Neural progenitor cell (in vitro differentiated cells): Measurements from ENCODE around the gene NKAIN2. TPM values are rescaled to one million over a fixed set of nuclear protein-coding genes. Genes with fewer than 3 reads are reported as not detected.
"Not testable (repeated sequence)": the region's sequence is repeated elsewhere in the genome, so short reads cannot be mapped to it uniquely, and the experiment has no call there.

Experiments
- DNase-seq: peaks from one replicate; pipeline ENCODE4 v3.0.0-alpha.2; 2016; ENCODE audit warnings: low spot score
- H2AFZ ChIP-seq: fragments of 200-600 bp; sonication (generic); replicated peaks from 2 replicates; pipeline ENCODE4 v1.6.1; 2016; ENCODE audit warnings: antibody characterized with exemption
- H3F3A ChIP-seq: fragments of 200-600 bp; sonication (generic); 2 replicates; pipeline ENCODE4 v1.6.1; 2016; ENCODE audit warnings: antibody characterized with exemption, low read depth
- H3K27ac ChIP-seq: fragments of 200-600 bp; sonication (generic); 2 replicates; pipeline ENCODE4 v1.5.1; 2016; ENCODE audit warnings: mild to moderate bottlenecking
- H3K27me3 ChIP-seq: fragments of 200-600 bp; sonication (generic); 2 replicates; pipeline ENCODE4 v1.6.1; 2016; ENCODE audit warnings: mild to moderate bottlenecking, moderate library complexity
- H3K36me3 ChIP-seq: fragments of 200-600 bp; sonication (generic); 2 replicates; pipeline ENCODE4 v1.5.1; 2016
- H3K4me1 ChIP-seq: fragments of 200-600 bp; sonication (generic); 2 replicates; pipeline ENCODE4 v1.6.1; 2016; ENCODE audit warnings: mixed run types
- H3K4me2 ChIP-seq: fragments of 200-600 bp; sonication (generic); 2 replicates; pipeline ENCODE4 v1.6.1; 2016
- H3K4me3 ChIP-seq: fragments of 200-600 bp; sonication (generic); 2 replicates; pipeline ENCODE4 v1.5.1; 2016
- H3K79me2 ChIP-seq: fragments of 200-600 bp; sonication (generic); 2 replicates; pipeline ENCODE4 v1.6.1; 2016; ENCODE audit warnings: low read depth
- H3K9ac ChIP-seq: fragments of 200-600 bp; sonication (generic); 2 replicates; pipeline ENCODE4 v1.6.1; 2016
- H3K9me3 ChIP-seq: fragments of 200-600 bp; sonication (generic); 2 replicates; pipeline ENCODE4 v1.5.1; 2016; ENCODE audit warnings: low read depth
- H4K20me1 ChIP-seq: fragments of 200-600 bp; sonication (generic); 2 replicates; pipeline ENCODE4 v1.6.1; 2016; ENCODE audit warnings: low read depth
- H3K27ac Mint-ChIP-seq: 3 replicates; pipeline ENCODE4 v1.8.0; 2021; ENCODE audit warnings: mixed read lengths
- H3K27me3 Mint-ChIP-seq: 2 replicates; pipeline ENCODE4 v1.8.0; 2022; ENCODE audit warnings: low read depth, mild to moderate bottlenecking, inconsistent platforms, moderate library complexity, mixed read lengths; ENCODE audit not compliant: insufficient read depth
- H3K36me3 Mint-ChIP-seq: 3 replicates; pipeline ENCODE4 v1.8.0; 2021; ENCODE audit warnings: mixed read lengths
- H3K4me1 Mint-ChIP-seq: 3 replicates; pipeline ENCODE4 v1.8.0; 2021; ENCODE audit warnings: mixed read lengths
- H3K4me3 Mint-ChIP-seq: 3 replicates; pipeline ENCODE4 v1.8.0; 2021; ENCODE audit warnings: mild to moderate bottlenecking, moderate library complexity, mixed read lengths
- H3K9me3 Mint-ChIP-seq: 3 replicates; pipeline ENCODE4 v1.8.0; 2020; ENCODE audit warnings: mixed read lengths
- EZH2 ChIP-seq: fragments of 200-600 bp; sonication (generic); IDR thresholded peaks from 2 replicates; pipeline ENCODE4 v1.6.1; 2017; ENCODE audit warnings: antibody characterized with exemption, mild to moderate bottlenecking, moderate library complexity
- EZH2phosphoT487 ChIP-seq: fragments of 200-600 bp; sonication (generic); IDR thresholded peaks from 2 replicates; pipeline ENCODE4 v1.6.1; 2017; ENCODE audit warnings: antibody characterized with exemption
- total RNA-seq: library from RNA; depleted of rRNA; stranded (reverse); fragments of >200 nt; gene quantifications from 2 replicates; pipeline ENCODE4 v1.2.3, GENCODE V29; 2015; ENCODE audit warnings: low replicate concordance
- TF ChIP-seq, protein P1 (sequence below): fragments of 200-600 bp; sonication (generic); IDR thresholded peaks from 2 replicates; pipeline ENCODE4 v1.5.1; 2017; ENCODE audit warnings: antibody characterized with exemption, mild to moderate bottlenecking

NKAIN2 gene
- total RNA-seq, 1 donor from 2014 or later = 0.45 TPM

DNA sequence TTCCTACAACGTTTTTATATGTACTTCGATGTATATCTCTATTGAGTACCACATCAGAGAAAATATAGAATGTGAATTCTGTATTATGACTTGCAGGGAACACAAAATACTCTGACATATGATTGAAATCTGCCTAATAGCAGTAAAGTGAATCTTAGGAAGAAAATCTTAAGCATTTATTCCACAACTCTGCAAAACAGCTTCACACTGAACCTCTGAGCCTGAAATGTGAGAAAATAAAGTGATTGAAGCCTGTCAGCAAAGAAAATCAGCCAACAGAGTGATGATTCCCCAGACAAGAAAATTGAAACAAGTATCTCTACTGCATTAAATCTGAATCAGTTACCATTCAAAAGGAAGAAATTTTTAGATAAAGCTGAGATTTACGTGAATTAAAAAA, 659.1 kb downstream of the NKAIN2 start:
- no peak for DNase-seq
- H3K9me3 Mint-ChIP-seq = peaks cover 12% of the 10 kb centered on the region
- H3K27me3 ChIP-seq = no peaks in the 10 kb centered on the region
- no peaks in the 10 kb centered on the region for H3K36me3 Mint-ChIP-seq
- no peak overlapping the region for H3K27ac Mint-ChIP-seq
- H3K27me3 Mint-ChIP-seq = no peaks in the 10 kb centered on the region
- H3F3A ChIP-seq = no peaks in the 10 kb centered on the region
- no peaks in the 10 kb centered on the region for H3K9me3 ChIP-seq
- no peak overlapping the region for H3K9ac ChIP-seq
- H3K79me2 ChIP-seq = no peaks in the 10 kb centered on the region
- no peaks in the 10 kb centered on the region for H3K4me1 Mint-ChIP-seq
- no peak for TF ChIP-seq EZH2phosphoT487
- TF ChIP-seq, protein P1, sequence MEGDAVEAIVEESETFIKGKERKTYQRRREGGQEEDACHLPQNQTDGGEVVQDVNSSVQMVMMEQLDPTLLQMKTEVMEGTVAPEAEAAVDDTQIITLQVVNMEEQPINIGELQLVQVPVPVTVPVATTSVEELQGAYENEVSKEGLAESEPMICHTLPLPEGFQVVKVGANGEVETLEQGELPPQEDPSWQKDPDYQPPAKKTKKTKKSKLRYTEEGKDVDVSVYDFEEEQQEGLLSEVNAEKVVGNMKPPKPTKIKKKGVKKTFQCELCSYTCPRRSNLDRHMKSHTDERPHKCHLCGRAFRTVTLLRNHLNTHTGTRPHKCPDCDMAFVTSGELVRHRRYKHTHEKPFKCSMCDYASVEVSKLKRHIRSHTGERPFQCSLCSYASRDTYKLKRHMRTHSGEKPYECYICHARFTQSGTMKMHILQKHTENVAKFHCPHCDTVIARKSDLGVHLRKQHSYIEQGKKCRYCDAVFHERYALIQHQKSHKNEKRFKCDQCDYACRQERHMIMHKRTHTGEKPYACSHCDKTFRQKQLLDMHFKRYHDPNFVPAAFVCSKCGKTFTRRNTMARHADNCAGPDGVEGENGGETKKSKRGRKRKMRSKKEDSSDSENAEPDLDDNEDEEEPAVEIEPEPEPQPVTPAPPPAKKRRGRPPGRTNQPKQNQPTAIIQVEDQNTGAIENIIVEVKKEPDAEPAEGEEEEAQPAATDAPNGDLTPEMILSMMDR = no peak
- TF ChIP-seq EZH2 = no peak
- H3K4me2 ChIP-seq = no peak overlapping the region
- H2AFZ ChIP-seq = no peak overlapping the region
- H3K4me3 ChIP-seq = no peak overlapping the region
- H3K36me3 ChIP-seq = no peaks in the 10 kb centered on the region
- H4K20me1 ChIP-seq = no peaks in the 10 kb centered on the region
- no peaks in the 10 kb centered on the region for H3K4me1 ChIP-seq
- no peak overlapping the region for H3K27ac ChIP-seq
- H3K4me3 Mint-ChIP-seq = no peak overlapping the region

DNA sequence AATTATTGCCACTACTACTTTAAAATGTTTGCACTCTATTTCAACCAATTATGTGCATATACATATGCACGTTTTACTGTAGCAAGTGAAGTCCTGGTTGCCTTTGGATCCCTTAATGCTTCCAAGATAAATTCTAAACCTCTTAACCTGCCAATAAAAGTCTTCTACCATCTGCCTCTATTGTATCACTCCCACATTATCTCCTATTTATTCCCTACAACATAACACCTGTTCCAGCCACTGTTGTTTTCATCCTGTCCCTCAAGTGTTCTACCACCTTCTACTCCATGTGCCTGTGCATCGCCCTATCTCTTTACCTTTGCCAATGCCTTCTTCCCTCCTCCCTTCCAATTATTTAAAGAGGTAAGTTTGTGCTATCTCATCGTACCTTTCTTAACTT, 659.6 kb downstream of the NKAIN2 start:
- H3K4me3 Mint-ChIP-seq = no peak overlapping the region
- Histone ChIP-seq H4K20me1 (no peaks in the 10 kb centered on the region), H3K27ac (no peak overlapping the region), H3K9ac (no peak overlapping the region), H3K36me3 (no peaks in the 10 kb centered on the region), H3K4me3 (no peak overlapping the region), H3K27me3 (no peaks in the 10 kb centered on the region), H3K9me3 (no peaks in the 10 kb centered on the region), H3K4me2 (no peak overlapping the region), H2AFZ (no peak overlapping the region), H3K79me2 (no peaks in the 10 kb centered on the region), H3K4me1 (no peaks in the 10 kb centered on the region), H3F3A (no peaks in the 10 kb centered on the region)
- TF ChIP-seq EZH2 = no peak
- no peak for TF ChIP-seq EZH2phosphoT487
- TF ChIP-seq, protein P1 = no peak
- peaks cover 12% of the 10 kb centered on the region for H3K9me3 Mint-ChIP-seq
- H3K27ac Mint-ChIP-seq = no peak overlapping the region
- no peaks in the 10 kb centered on the region for H3K4me1 Mint-ChIP-seq
- DNase-seq = no peak
- no peaks in the 10 kb centered on the region for H3K27me3 Mint-ChIP-seq
- H3K36me3 Mint-ChIP-seq = no peaks in the 10 kb centered on the region

DNA sequence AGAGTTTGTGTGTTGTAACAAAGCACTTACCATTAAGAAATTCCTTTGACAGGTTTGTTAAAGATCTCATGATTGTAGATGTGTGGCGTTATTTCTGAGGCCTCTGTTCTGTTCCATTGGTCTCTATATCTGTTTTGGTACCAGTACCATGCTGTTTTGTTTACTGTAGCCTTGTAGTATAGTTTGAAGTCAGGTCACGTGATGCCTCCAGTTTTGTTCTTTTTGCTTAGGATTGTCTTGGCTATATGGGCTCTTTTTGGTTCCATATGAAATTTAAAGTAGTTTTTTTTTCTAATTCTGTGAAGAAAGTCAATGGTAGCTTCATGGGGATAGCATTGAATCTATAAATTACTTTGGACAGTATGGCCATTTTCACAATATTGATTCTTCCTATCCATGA, 660.9 kb downstream of the NKAIN2 start:
- not testable (repeated sequence) for H3K4me1 Mint-ChIP-seq, H3K36me3 ChIP-seq, H3K27me3 ChIP-seq, H3K4me1 ChIP-seq, H3K27ac ChIP-seq, H4K20me1 ChIP-seq, H3K4me3 ChIP-seq, H3K4me2 ChIP-seq, H2AFZ ChIP-seq, H3K36me3 Mint-ChIP-seq, H3K9me3 ChIP-seq, H3K9ac ChIP-seq, H3K4me3 Mint-ChIP-seq, H3K79me2 ChIP-seq, H3K27me3 Mint-ChIP-seq, H3F3A ChIP-seq, H3K27ac Mint-ChIP-seq, DNase-seq
- peaks cover 12% of the 10 kb centered on the region for H3K9me3 Mint-ChIP-seq

DNA sequence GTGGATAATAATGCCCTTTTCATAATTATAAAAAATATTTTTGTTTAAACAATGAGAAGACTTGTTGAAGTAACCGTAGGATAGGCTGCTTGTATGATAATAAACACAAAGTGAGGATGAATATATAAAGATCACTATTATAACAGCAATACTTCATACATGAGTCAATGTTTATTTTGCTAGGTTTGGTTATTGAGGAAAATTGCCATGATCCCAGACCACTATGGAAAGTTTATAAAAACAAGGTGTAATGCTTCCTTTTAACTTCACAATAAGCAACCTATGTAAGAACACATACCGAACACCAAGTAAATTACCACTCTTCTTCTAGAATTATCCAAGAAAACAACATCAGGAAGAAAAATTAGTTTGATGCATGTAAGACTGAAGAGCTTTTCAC, 663.3 kb downstream of the NKAIN2 start:
- Mint-ChIP-seq H3K36me3 (no peaks in the 10 kb centered on the region), H3K4me1 (no peaks in the 10 kb centered on the region), H3K27me3 (no peaks in the 10 kb centered on the region), H3K4me3 (no peak overlapping the region), H3K9me3 (peaks cover 12% of the 10 kb centered on the region), H3K27ac (no peak overlapping the region)
- H3K27ac ChIP-seq = no peak overlapping the region
- no peak overlapping the region for H3K9ac ChIP-seq
- TF ChIP-seq EZH2phosphoT487 = no peak
- TF ChIP-seq, protein P1 = no peak
- no peak for TF ChIP-seq EZH2
- no peaks in the 10 kb centered on the region for H4K20me1 ChIP-seq
- H3K4me3 ChIP-seq = no peak overlapping the region
- DNase-seq = no peak
- H2AFZ ChIP-seq = no peak overlapping the region
- no peaks in the 10 kb centered on the region for H3F3A ChIP-seq
- no peak overlapping the region for H3K4me2 ChIP-seq
- no peaks in the 10 kb centered on the region for H3K79me2 ChIP-seq
- no peaks in the 10 kb centered on the region for H3K27me3 ChIP-seq
- H3K4me1 ChIP-seq = no peaks in the 10 kb centered on the region
- H3K36me3 ChIP-seq = no peaks in the 10 kb centered on the region
- no peaks in the 10 kb centered on the region for H3K9me3 ChIP-seq
